Kidney epithelial cell (primary cell): ENCODE results near the gene NEDD4L. TPM values are rescaled to one million over a fixed set of nuclear protein-coding genes. Genes with fewer than 3 reads are reported as not detected.
A peak's percentile ranks its signal among the peaks of the same experiment; 100 is the strongest.

ENCODE experiments used
- DNase-seq: peaks from one replicate; pipeline ENCODE4 v3.0.0-alpha.2; 2010; ENCODE audit warnings: low read depth
- H3K27me3 ChIP-seq: 2 replicates; pipeline ENCODE4 v1.6.0; 2011; ENCODE audit warnings: low read length; ENCODE audit not compliant: control insufficient read depth, insufficient read depth
- H3K36me3 ChIP-seq: 2 replicates; pipeline ENCODE4 v1.5.1; 2011; ENCODE audit warnings: low read length; ENCODE audit not compliant: control insufficient read depth, insufficient read depth
- H3K4me3 ChIP-seq: 2 replicates; pipeline ENCODE4 v1.5.1; 2011; ENCODE audit warnings: low read depth, mild to moderate bottlenecking, control low read depth, low read length
- CTCF ChIP-seq: IDR thresholded peaks from 2 replicates; pipeline ENCODE4 v1.5.1; 2011; ENCODE audit warnings: mild to moderate bottlenecking, moderate library complexity, low read length, control low read depth, inconsistent platforms; ENCODE audit not compliant: insufficient read depth, poor library complexity, severe bottlenecking
- total RNA-seq: library from RNA; depleted of rRNA; stranded (reverse); fragments of >200 nt; gene quantifications from 2 replicates; pipeline ENCODE4 v1.2.3, GENCODE V29; 2015

The NEDD4L gene
- total RNA-seq, 1 donor from 2014 or later = 88.3 TPM

DNA sequence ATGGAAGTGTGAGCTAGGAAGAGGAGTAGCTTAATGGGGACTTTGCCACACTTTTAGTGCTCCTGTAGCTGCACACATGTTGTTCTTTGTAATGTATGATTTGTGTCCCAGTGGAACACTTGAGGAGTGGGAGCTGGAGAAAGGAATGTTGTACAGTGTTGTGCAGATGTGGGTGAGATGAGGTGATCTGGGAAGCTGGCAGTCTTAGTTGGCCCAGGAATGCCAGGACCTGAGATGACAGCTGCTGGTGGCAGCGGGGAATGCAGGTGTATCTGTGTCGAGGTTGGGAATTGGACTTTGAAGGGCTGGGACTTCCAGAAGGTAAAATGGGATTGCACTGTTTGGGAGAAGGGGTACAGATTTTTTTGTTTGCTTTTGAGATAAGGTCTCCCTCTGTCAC, 23.6 kb downstream of the NEDD4L start:
- Histone ChIP-seq H3K4me3 (no peak overlapping the region), H3K27me3 (no peaks in the 10 kb centered on the region), H3K36me3 (no peaks in the 10 kb centered on the region)
- TF ChIP-seq CTCF = peak; percentile 11
- DNase-seq = no peak

DNA sequence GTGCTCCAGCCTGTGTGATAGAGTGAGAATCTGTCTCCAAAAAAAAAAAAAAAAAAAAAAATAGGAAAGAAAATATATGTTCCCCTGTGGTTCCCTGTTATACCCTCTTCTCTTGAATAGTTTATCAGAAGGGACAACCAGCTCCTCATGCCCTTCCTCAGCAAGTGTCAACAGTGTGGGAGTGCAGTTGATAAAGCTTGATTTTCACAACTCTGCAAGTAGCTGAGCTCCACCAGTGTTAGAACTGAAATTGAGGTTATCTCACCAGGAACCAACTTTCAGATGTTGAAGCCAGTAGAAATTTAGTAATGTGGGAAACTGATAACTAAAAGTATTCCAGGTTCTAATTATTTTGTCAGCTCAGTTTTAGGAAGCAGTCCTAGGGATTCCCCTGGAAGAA, 25.1 kb downstream of the NEDD4L start:
- Histone ChIP-seq H3K36me3 (no peaks in the 10 kb centered on the region), H3K27me3 (no peaks in the 10 kb centered on the region), H3K4me3 (no peak overlapping the region)
- TF ChIP-seq CTCF = no peak
- DNase-seq = no peak

- Histone ChIP-seq H3K4me3 (no peak overlapping the region), H3K27me3 (no peaks in the 10 kb centered on the region), H3K36me3 (no peaks in the 10 kb centered on the region)
- no peak for TF ChIP-seq CTCF
- DNase-seq = no peak
Observed at GRCh38 chr18:58069721-58070292, 25.8 kb downstream of the NEDD4L start.

- no peaks in the 10 kb centered on the region for H3K27me3 ChIP-seq
- H3K4me3 ChIP-seq = no peak overlapping the region
- H3K36me3 ChIP-seq = no peaks in the 10 kb centered on the region
- TF ChIP-seq CTCF = no peak
- DNase-seq = no peak
Observed at GRCh38 chr18:58076052-58076451, 32.0 kb downstream of the NEDD4L start.

GRCh38 chr18:58077329-58077728, 33.3 kb downstream of the NEDD4L start:
- H3K36me3 ChIP-seq = no peaks in the 10 kb centered on the region
- H3K27me3 ChIP-seq = no peaks in the 10 kb centered on the region
- TF ChIP-seq CTCF = no peak
- DNase-seq = no peak
- no peak overlapping the region for H3K4me3 ChIP-seq

- no peak for TF ChIP-seq CTCF
- Histone ChIP-seq H3K27me3 (no peaks in the 10 kb centered on the region), H3K4me3 (no peak overlapping the region), H3K36me3 (no peaks in the 10 kb centered on the region)
- no peak for DNase-seq
Observed at GRCh38 chr18:58078889-58079573, 35.0 kb downstream of the NEDD4L start.
